ENCODE data around the gene CMBL. TPM values are rescaled to one million over a fixed set of nuclear protein-coding genes. Genes with fewer than 3 reads are reported as not detected.

Gene CMBL
- total RNA-seq, 1 donor, result 8.2 TPM

GRCh38 chr5:10324518-10325370, 17.0 kb upstream of the CMBL start:
- no peak for TF ChIP-seq CTCF (IDR thresholded peaks at IDR 0.05; ENCODE audit: insufficient read depth, low read depth, low read length)
- H3K4me3 ChIP-seq (ENCODE audit: low read depth, low read length), result no peak overlapping the region
- no peak for DNase-seq (ENCODE audit: low read depth)

- no peak for TF ChIP-seq CTCF (IDR thresholded peaks at IDR 0.05; ENCODE audit: insufficient read depth, low read depth, low read length)
- H3K4me3 ChIP-seq (ENCODE audit: low read depth, low read length), result no peak overlapping the region
- DNase-seq (ENCODE audit: low read depth), result no peak
These were observed 16.1 kb upstream of the CMBL start for GRCh38 chr5:10323588-10324488.

GRCh38 chr5:10321882-10322281, 14.2 kb upstream of the CMBL start:
- no peak for DNase-seq (ENCODE audit: low read depth)
- TF ChIP-seq CTCF (IDR thresholded peaks at IDR 0.05; ENCODE audit: insufficient read depth, low read depth, low read length), result no peak
- no peak overlapping the region for H3K4me3 ChIP-seq (ENCODE audit: low read depth, low read length)

GRCh38 chr5:10320793-10321192, 13.1 kb upstream of the CMBL start:
- DNase-seq (ENCODE audit: low read depth), result no peak
- no peak for TF ChIP-seq CTCF (IDR thresholded peaks at IDR 0.05; ENCODE audit: insufficient read depth, low read depth, low read length)
- no peak overlapping the region for H3K4me3 ChIP-seq (ENCODE audit: low read depth, low read length)

- DNase-seq (ENCODE audit: low read depth), result peak; percentile 92
- peak; percentile 38 for TF ChIP-seq CTCF (IDR thresholded peaks at IDR 0.05; ENCODE audit: insufficient read depth, low read depth, low read length)
- no peak overlapping the region for H3K4me3 ChIP-seq (ENCODE audit: low read depth, low read length)
These were observed 11.6 kb upstream of the CMBL start for GRCh38 chr5:10319202-10319851.

- no peak overlapping the region for H3K4me3 ChIP-seq (ENCODE audit: low read depth, low read length)
- no peak for TF ChIP-seq CTCF (IDR thresholded peaks at IDR 0.05; ENCODE audit: insufficient read depth, low read depth, low read length)
- DNase-seq (ENCODE audit: low read depth), result peak; percentile 51
These were observed 10.4 kb upstream of the CMBL start for GRCh38 chr5:10317825-10318682.
